K562 (cell line): Measurements from ENCODE around the gene DNAH9. TPM values are rescaled to one million over a fixed set of nuclear protein-coding genes. Genes with fewer than 3 reads are reported as not detected.

Experiments used
- BACH1 ChIP-seq: fragments of 200-800 bp; sonication (Bioruptor generic); IDR thresholded peaks from 2 replicates; pipeline ENCODE4 v1.6.1; 2016; ENCODE audit warnings: missing genetic modification characterization, missing compliant biosample characterization
- MAFF ChIP-seq: IDR thresholded peaks from 2 replicates; pipeline ENCODE4 v1.6.1; 2012; ENCODE audit warnings: low read length, improper control_type of control experiment
- MAFK ChIP-seq: IDR thresholded peaks from 2 replicates; pipeline ENCODE4 v1.6.1; 2011; ENCODE audit warnings: low read length, improper control_type of control experiment
- ZBTB9 ChIP-seq: fragments of 450-650 bp; formaldehyde crosslinking; IDR thresholded peaks from 2 replicates; pipeline ENCODE4 v1.4.0; 2020; ENCODE audit warnings: mild to moderate bottlenecking, moderate library complexity
- polyA plus RNA-seq, 8 experiments: library from polyadenylated mRNA; depleted of rRNA in 4 of 8; stranded (reverse) in 5 of 8; unstranded in 3 of 8; fragments of >200 nt; fragmentation: Nextera tagmentation in 2 of 8; fragmentation: Illumina TruSeq in 1 of 8; extraction: Ambion mirVana in 2 of 8; extraction: Trizol in 1 of 8; gene quantifications; 2 replicates each; pipeline versions ENCODE4 v1.2.1 to v1.2.3, GENCODE V29; 2011 to 2014; ENCODE audit warnings: inconsistent platforms in 1 of 8, missing spikeins in 1 of 8
- total RNA-seq, 7 experiments: library from RNA; depleted of rRNA in 6 of 7; stranded (reverse); fragments of >200 nt in 6 of 7; fragmentation: Illumina TruSeq in 2 of 7; extraction: Trizol in 2 of 7; gene quantifications; 2 replicates each; pipeline versions ENCODE4 v1.2.1 to v1.2.3, GENCODE V29; 2011 to 2021; ENCODE audit warnings: low replicate concordance in 1 of 7
- TF ChIP-seq, protein P1 (sequence below), 2 experiments: fragments of 450-650 bp in 1 of 2; IDR thresholded peaks; 2 replicates each; pipeline ENCODE4 v1.6.1; 2011 to 2017; ENCODE audit warnings: low read depth in 2 of 2, antibody characterized with exemption in 1 of 2, borderline replicate concordance in 1 of 2, low read length in 1 of 2, mild to moderate bottlenecking in 1 of 2, mixed read lengths in 1 of 2; ENCODE audit not compliant: control insufficient read depth in 1 of 2

Gene DNAH9
- total and polyA plus RNA-seq, 9 of the 15 experiments (the other 6 are each of a cell fraction or from before 2014, with no cell fraction given), result not detected

- TF ChIP-seq ZBTB9 (CRISPR knock-in tag) (no peak), MAFF (peak; percentile 75), BACH1 (peak; percentile 71; the same call in 1 of the 2 replicates), MAFK (peak; percentile 61; the same call in 1 of the 2 replicates)
- TF ChIP-seq, protein P1, sequence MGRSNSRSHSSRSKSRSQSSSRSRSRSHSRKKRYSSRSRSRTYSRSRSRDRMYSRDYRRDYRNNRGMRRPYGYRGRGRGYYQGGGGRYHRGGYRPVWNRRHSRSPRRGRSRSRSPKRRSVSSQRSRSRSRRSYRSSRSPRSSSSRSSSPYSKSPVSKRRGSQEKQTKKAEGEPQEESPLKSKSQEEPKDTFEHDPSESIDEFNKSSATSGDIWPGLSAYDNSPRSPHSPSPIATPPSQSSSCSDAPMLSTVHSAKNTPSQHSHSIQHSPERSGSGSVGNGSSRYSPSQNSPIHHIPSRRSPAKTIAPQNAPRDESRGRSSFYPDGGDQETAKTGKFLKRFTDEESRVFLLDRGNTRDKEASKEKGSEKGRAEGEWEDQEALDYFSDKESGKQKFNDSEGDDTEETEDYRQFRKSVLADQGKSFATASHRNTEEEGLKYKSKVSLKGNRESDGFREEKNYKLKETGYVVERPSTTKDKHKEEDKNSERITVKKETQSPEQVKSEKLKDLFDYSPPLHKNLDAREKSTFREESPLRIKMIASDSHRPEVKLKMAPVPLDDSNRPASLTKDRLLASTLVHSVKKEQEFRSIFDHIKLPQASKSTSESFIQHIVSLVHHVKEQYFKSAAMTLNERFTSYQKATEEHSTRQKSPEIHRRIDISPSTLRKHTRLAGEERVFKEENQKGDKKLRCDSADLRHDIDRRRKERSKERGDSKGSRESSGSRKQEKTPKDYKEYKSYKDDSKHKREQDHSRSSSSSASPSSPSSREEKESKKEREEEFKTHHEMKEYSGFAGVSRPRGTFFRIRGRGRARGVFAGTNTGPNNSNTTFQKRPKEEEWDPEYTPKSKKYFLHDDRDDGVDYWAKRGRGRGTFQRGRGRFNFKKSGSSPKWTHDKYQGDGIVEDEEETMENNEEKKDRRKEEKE (IDR thresholded peaks at IDR 0.05; ENCODE audit: borderline replicate concordance in 1 of 2, control insufficient read depth in 1 of 2, low read depth in 2 of 2, low read length in 1 of 2), result no peak
Observed at GRCh38 chr17:11950771-11951519, 352.7 kb downstream of the DNAH9 start (continued).
